ENCODE data around the gene NCOA6. TPM values are rescaled to one million over a fixed set of nuclear protein-coding genes. Genes with fewer than 3 reads are reported as not detected.
"Not testable (repeated sequence)": the region's sequence is repeated elsewhere in the genome, so short reads cannot be mapped to it uniquely, and the experiment has no call there.

Gene NCOA6
- total RNA-seq, 1 donor: 11.3 TPM

- no peak overlapping the region for H3K4me3 ChIP-seq (ENCODE audit: low read depth, low read length)
- no peak for TF ChIP-seq CTCF (IDR thresholded peaks at IDR 0.05; ENCODE audit: insufficient read depth, low read length)
- DNase-seq (ENCODE audit: low read depth): no peak
Observed at GRCh38 chr20:34716921-34717229, 108.6 kb downstream of the NCOA6 start.

- H3K4me3 ChIP-seq (ENCODE audit: low read depth, low read length): no peak overlapping the region
- TF ChIP-seq CTCF (IDR thresholded peaks at IDR 0.05; ENCODE audit: insufficient read depth, low read length): no peak
- no peak for DNase-seq (ENCODE audit: low read depth)
Observed at GRCh38 chr20:34715384-34715783, 110.1 kb downstream of the NCOA6 start.

- not testable (repeated sequence) for H3K4me3 ChIP-seq (ENCODE audit: low read depth, low read length); DNase-seq (ENCODE audit: low read depth)
Observed at GRCh38 chr20:34713944-34714515, 111.4 kb downstream of the NCOA6 start.

- no peak for TF ChIP-seq CTCF (IDR thresholded peaks at IDR 0.05; ENCODE audit: insufficient read depth, low read length)
- DNase-seq (ENCODE audit: low read depth): peak; percentile 99
- no peak overlapping the region for H3K4me3 ChIP-seq (ENCODE audit: low read depth, low read length)
Observed at GRCh38 chr20:34713194-34713943, 112.1 kb downstream of the NCOA6 start.

- no peak overlapping the region for H3K4me3 ChIP-seq (ENCODE audit: low read depth, low read length)
- no peak for TF ChIP-seq CTCF (IDR thresholded peaks at IDR 0.05; ENCODE audit: insufficient read depth, low read length)
- no peak for DNase-seq (ENCODE audit: low read depth)
Observed at GRCh38 chr20:34712525-34713192, 112.8 kb downstream of the NCOA6 start.

GRCh38 chr20:34711813-34712430, 113.5 kb downstream of the NCOA6 start:
- no peak for DNase-seq (ENCODE audit: low read depth)

More at GRCh38 chr20:34711813-34712430, 113.5 kb downstream of the NCOA6 start:
- no peak overlapping the region for H3K4me3 ChIP-seq (ENCODE audit: low read depth, low read length)
- no peak for TF ChIP-seq CTCF (IDR thresholded peaks at IDR 0.05; ENCODE audit: insufficient read depth, low read length)
